Thymus (tissue), 11 donors: Measurements from ENCODE around the gene SLC10A4. TPM values are rescaled to one million over a fixed set of nuclear protein-coding genes. Genes with fewer than 3 reads are reported as not detected.

Experiments
- DNase-seq, 9 donors: peaks; one replicate each; pipeline ENCODE4 v3.0.0-alpha.2; 2013; ENCODE audit warnings: low spot score in 9 of 9, low read depth in 6 of 9, missing footprints in 1 of 9
- H3K27ac ChIP-seq, 2 donors: one replicate each; pipeline ENCODE4 v1.5.1; 2013; ENCODE audit warnings: control low read depth in 1 of 2, low read depth in 1 of 2, low read length in 1 of 2, mild to moderate bottlenecking in 1 of 2, moderate library complexity in 1 of 2
- H3K27me3 ChIP-seq, 2 donors: one replicate each; pipeline ENCODE4 v1.5.1; 2013; ENCODE audit warnings: low read length in 1 of 2; ENCODE audit not compliant: control insufficient read depth in 2 of 2, insufficient read depth in 1 of 2
- H3K36me3 ChIP-seq, 2 donors: one replicate each; pipeline ENCODE4 v1.5.1; 2013; ENCODE audit warnings: low read length in 1 of 2, mild to moderate bottlenecking in 1 of 2, moderate library complexity in 1 of 2; ENCODE audit not compliant: control insufficient read depth in 2 of 2, insufficient read depth in 2 of 2
- H3K4me1 ChIP-seq, 2 donors: one replicate each; pipeline ENCODE4 v1.5.1; 2013; ENCODE audit warnings: low read length in 2 of 2; ENCODE audit not compliant: control insufficient read depth in 2 of 2, insufficient read depth in 2 of 2
- H3K4me3 ChIP-seq, 2 donors: one replicate each; pipeline ENCODE4 v1.5.1; 2013; ENCODE audit warnings: low read length in 2 of 2, control low read depth in 1 of 2, mild to moderate bottlenecking in 1 of 2
- H3K9me3 ChIP-seq, 2 donors: one replicate each; pipeline ENCODE4 v1.5.1; 2013; ENCODE audit warnings: low read length in 1 of 2, mild to moderate bottlenecking in 1 of 2; ENCODE audit not compliant: control insufficient read depth in 2 of 2, insufficient read depth in 1 of 2
- WGBS: extraction: QIAGEN DNeasy Blood & Tissue Kit; methylation state at CpG from one replicate; pipeline ENCODE4 v1.1.7; 2013; 5-methylcytosine and 5-hydroxymethylcytosine counted together
- polyA plus RNA-seq: library from polyadenylated mRNA; stranded (reverse); fragments of 200-250 nt; gene quantifications from one replicate; pipeline ENCODE4 v1.2.3, GENCODE V29; 2013
- total RNA-seq: library from RNA; stranded (reverse); fragments of 120-200 nt; gene quantifications from one replicate; pipeline ENCODE4 v1.2.4, GENCODE V29; 2013
- donor health status: healthy.

SLC10A4 gene
- total and polyA plus RNA-seq, 2 donors = 0.14 to 0.39 TPM

GRCh38 chr4:48495941-48496340 lies 12.8 kb downstream of the SLC10A4 start:
- no peak overlapping the region for H3K27ac ChIP-seq
- H3K36me3 ChIP-seq = peaks cover 0 to 16% of the 10 kb centered on the region in 2 donors
- H3K9me3 ChIP-seq = no peaks in the 10 kb centered on the region
- H3K4me1 ChIP-seq = no peaks in the 10 kb centered on the region
- no peak for DNase-seq
- H3K27me3 ChIP-seq = peaks cover 11 to 20% of the 10 kb centered on the region in 2 donors
- no peak overlapping the region for H3K4me3 ChIP-seq
- whole genome bisulfite sequencing = over 99% methylated on average over 2 of the region's 2 CpGs

DNA sequence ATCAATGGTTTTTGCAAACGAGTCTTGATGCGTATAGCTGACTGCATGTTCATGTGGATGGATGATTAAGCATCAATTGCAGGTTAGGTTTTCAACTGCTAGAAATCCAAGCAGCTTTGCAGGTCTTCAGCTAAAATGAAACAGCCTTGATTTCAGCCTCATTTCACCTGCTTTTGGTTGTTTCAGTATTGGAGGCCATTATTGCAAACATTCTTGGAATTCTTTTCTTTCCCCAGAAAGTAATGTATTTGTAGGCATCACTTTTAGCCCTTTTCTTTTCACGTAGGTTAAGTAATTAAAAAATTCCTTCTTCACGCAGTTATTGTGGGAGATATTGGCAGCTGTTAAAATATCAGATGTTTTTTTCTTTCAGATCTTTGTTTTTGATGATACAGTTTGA lies 15.8 kb downstream of the SLC10A4 start:
- no peak for DNase-seq
- WGBS = 98% methylated on average over 4 of the region's 4 CpGs
- Histone ChIP-seq H3K27ac (no peak overlapping the region), H3K4me3 (no peak overlapping the region), H3K9me3 (no peaks in the 10 kb centered on the region), H3K4me1 (no peaks in the 10 kb centered on the region), H3K36me3 (peaks cover 0 to 19% of the 10 kb centered on the region in 2 donors), H3K27me3 (no peaks in the 10 kb centered on the region)

- H3K9me3 ChIP-seq = no peaks in the 10 kb centered on the region
- H3K4me1 ChIP-seq = no peaks in the 10 kb centered on the region
- no peak overlapping the region for H3K27ac ChIP-seq
- 93% methylated on average over 3 of the region's 3 CpGs for WGBS
- no peak overlapping the region for H3K4me3 ChIP-seq
- H3K36me3 ChIP-seq = peaks cover 0 to 19% of the 10 kb centered on the region in 2 donors
- DNase-seq = no peak
- no peaks in the 10 kb centered on the region for H3K27me3 ChIP-seq
Observed at GRCh38 chr4:48499551-48500066, 16.5 kb downstream of the SLC10A4 start.

- Histone ChIP-seq H3K4me1 (no peaks in the 10 kb centered on the region), H3K4me3 (no peak overlapping the region), H3K27ac (no peak overlapping the region), H3K27me3 (no peaks in the 10 kb centered on the region), H3K9me3 (no peaks in the 10 kb centered on the region), H3K36me3 (peaks cover under 1 to 34% of the 10 kb centered on the region in 2 donors)
- WGBS = 74% methylated on average over 4 of the region's 4 CpGs
- DNase-seq = no peak
Observed at GRCh38 chr4:48503233-48504025, 20.3 kb downstream of the SLC10A4 start.

- no peak for DNase-seq
- Histone ChIP-seq H3K27ac (no peak overlapping the region), H3K9me3 (no peaks in the 10 kb centered on the region), H3K36me3 (peaks cover 3 to 33% of the 10 kb centered on the region in 2 donors), H3K27me3 (no peaks in the 10 kb centered on the region), H3K4me1 (no peaks in the 10 kb centered on the region), H3K4me3 (no peak overlapping the region)
- 97% methylated on average over 2 of the region's 2 CpGs for WGBS
Observed at GRCh38 chr4:48504026-48504330, 20.8 kb downstream of the SLC10A4 start.

DNA sequence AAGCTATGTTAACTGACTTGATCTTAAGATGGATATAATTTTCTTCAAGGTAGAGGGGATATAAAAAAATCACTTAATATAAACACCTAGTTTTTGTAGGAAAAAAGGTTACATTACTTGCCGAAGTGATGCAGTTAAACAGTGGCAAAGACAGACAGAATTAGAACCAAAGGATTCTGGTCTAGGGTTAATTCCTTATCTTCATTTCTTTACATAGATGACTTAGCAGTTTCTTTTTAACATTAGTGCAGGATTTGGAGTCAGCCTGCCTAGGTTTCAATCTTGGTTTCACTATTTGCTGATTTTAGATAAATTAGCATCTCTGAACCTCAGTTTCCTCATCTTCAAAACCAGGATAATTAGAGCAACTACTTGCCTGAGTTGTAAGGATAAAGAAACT lies 21.2 kb downstream of the SLC10A4 start:
- H3K36me3 ChIP-seq = peaks cover 3 to 32% of the 10 kb centered on the region in 2 donors
- WGBS = 70% methylated on average over 1 of the region's 1 CpG

GRCh38 chr4:48506716-48507115 lies 23.6 kb downstream of the SLC10A4 start:
- DNase-seq = no peak
- no peak overlapping the region for H3K27ac ChIP-seq
- no peak overlapping the region for H3K4me3 ChIP-seq
- 96% methylated on average over 2 of the region's 2 CpGs for WGBS
- no peaks in the 10 kb centered on the region for H3K9me3 ChIP-seq
- H3K4me1 ChIP-seq = no peaks in the 10 kb centered on the region
- peaks cover 14 to 41% of the 10 kb centered on the region in 2 donors for H3K36me3 ChIP-seq
- no peaks in the 10 kb centered on the region for H3K27me3 ChIP-seq

More for the DNA sequence above, 21.2 kb downstream of the SLC10A4 start:
- no peak for DNase-seq
- Histone ChIP-seq H3K27me3 (no peaks in the 10 kb centered on the region), H3K4me1 (no peaks in the 10 kb centered on the region), H3K27ac (no peak overlapping the region), H3K9me3 (no peaks in the 10 kb centered on the region), H3K4me3 (no peak overlapping the region)

- Histone ChIP-seq H3K36me3 (peaks cover 20 to 61% of the 10 kb centered on the region in 2 donors), H3K4me1 (no peaks in the 10 kb centered on the region), H3K9me3 (no peaks in the 10 kb centered on the region), H3K27me3 (no peaks in the 10 kb centered on the region), H3K27ac (no peak overlapping the region), H3K4me3 (no peak overlapping the region)
- no peak for DNase-seq
Observed at GRCh38 chr4:48509543-48509942, 26.4 kb downstream of the SLC10A4 start.

DNA sequence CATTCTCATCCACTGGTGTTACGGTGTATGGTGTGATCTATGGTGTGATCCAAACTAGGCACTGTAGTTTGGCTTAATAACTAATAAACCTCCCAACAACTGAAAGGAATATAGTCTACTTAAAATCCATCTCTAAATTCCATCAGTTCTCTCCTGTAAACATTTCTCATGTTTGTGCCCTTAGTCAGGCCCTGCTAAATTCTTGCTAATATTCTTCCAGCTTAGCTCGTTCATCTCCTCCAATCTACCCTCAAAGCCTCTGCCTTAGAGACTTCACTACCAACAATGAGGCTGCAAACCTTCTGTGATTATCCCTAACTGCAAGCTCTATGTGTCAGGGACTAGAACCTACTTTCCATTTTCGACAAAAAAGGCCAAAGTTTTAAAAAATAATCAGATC lies 35.0 kb downstream of the SLC10A4 start:
- DNase-seq = no peak
- no peaks in the 10 kb centered on the region for H3K9me3 ChIP-seq
- H3K27ac ChIP-seq = no peak overlapping the region
- H3K4me1 ChIP-seq = no peaks in the 10 kb centered on the region
- WGBS = 96% methylated on average over 3 of the region's 3 CpGs
- no peak overlapping the region for H3K4me3 ChIP-seq
- no peaks in the 10 kb centered on the region for H3K27me3 ChIP-seq
- H3K36me3 ChIP-seq = peaks cover 39 to 45% of the 10 kb centered on the region in 2 donors
